GM23338 (cell line): ENCODE data around the gene SARDH. TPM values are rescaled to one million over a fixed set of nuclear protein-coding genes. Genes with fewer than 3 reads are reported as not detected.

Experiments
- ATAC-seq: fragments of 200-7000 bp; cut with Tn5 transposase; 3 replicates; pipeline ENCODE4 v1.9.1; 2020
- DNase-seq: peaks from one replicate; pipeline ENCODE4 v3.0.0-alpha.2; 2015; ENCODE audit warnings: low spot score
- H2AFZ ChIP-seq: fragments of 200-600 bp; sonication (generic); 2 replicates; pipeline ENCODE4 v1.8.0; 2016; ENCODE audit warnings: antibody characterized with exemption, mild to moderate bottlenecking, moderate library complexity
- H3F3A ChIP-seq: fragments of 200-600 bp; sonication (generic); replicated peaks from 2 replicates; pipeline ENCODE4 v1.8.0; 2017; ENCODE audit warnings: antibody characterized with exemption, mixed run types, low read depth
- H3K27ac ChIP-seq: fragments of 200-600 bp; sonication (generic); 2 replicates; pipeline ENCODE4 v1.6.1; 2016; ENCODE audit warnings: low read depth
- H3K27me3 ChIP-seq: fragments of 200-600 bp; sonication (generic); 2 replicates; pipeline ENCODE4 v1.8.0; 2016; ENCODE audit warnings: mild to moderate bottlenecking, mixed run types, moderate library complexity; ENCODE audit not compliant: insufficient read depth
- H3K36me3 ChIP-seq: fragments of 200-600 bp; sonication (generic); 2 replicates; pipeline ENCODE4 v1.8.0; 2016; ENCODE audit warnings: mild to moderate bottlenecking; ENCODE audit not compliant: insufficient read depth
- H3K4me1 ChIP-seq: fragments of 200-600 bp; sonication (generic); 2 replicates; pipeline ENCODE4 v1.8.0; 2016; ENCODE audit warnings: mild to moderate bottlenecking, moderate library complexity; ENCODE audit not compliant: insufficient read depth
- H3K4me2 ChIP-seq: fragments of 200-600 bp; sonication (generic); 2 replicates; pipeline ENCODE4 v1.7.1; 2017; ENCODE audit warnings: mixed run types
- H3K4me3 ChIP-seq: fragments of 200-600 bp; sonication (generic); 2 replicates; pipeline ENCODE4 v1.6.1; 2016; ENCODE audit warnings: mixed run types
- H3K79me2 ChIP-seq: fragments of 200-600 bp; sonication (generic); replicated peaks from 2 replicates; pipeline ENCODE4 v1.8.0; 2017; ENCODE audit warnings: mild to moderate bottlenecking; ENCODE audit not compliant: insufficient read depth
- H3K9me2 ChIP-seq: fragments of 200-600 bp; sonication (generic); 2 replicates; pipeline ENCODE4 v1.8.0; 2017; ENCODE audit not compliant: insufficient read depth
- H4K20me1 ChIP-seq: fragments of 200-600 bp; sonication (generic); replicated peaks from 2 replicates; pipeline ENCODE4 v1.8.0; 2017; ENCODE audit warnings: mild to moderate bottlenecking; ENCODE audit not compliant: insufficient read depth
- H3K27ac Mint-ChIP-seq: 2 replicates; pipeline ENCODE4 v1.8.0; 2020; ENCODE audit warnings: inconsistent platforms, mild to moderate bottlenecking, moderate library complexity, mixed read lengths
- H3K27me3 Mint-ChIP-seq: 3 replicates; pipeline ENCODE4 v1.8.0; 2022; ENCODE audit warnings: low read depth, mild to moderate bottlenecking, moderate library complexity, mixed read lengths, inconsistent platforms; ENCODE audit not compliant: insufficient read depth, poor library complexity
- H3K36me3 Mint-ChIP-seq: 3 replicates; pipeline ENCODE4 v1.8.0; 2021; ENCODE audit warnings: low read depth, mild to moderate bottlenecking, inconsistent platforms, moderate library complexity, mixed read lengths
- H3K4me1 Mint-ChIP-seq: 3 replicates; pipeline ENCODE4 v1.8.0; 2020; ENCODE audit warnings: mild to moderate bottlenecking, inconsistent platforms, mixed read lengths
- H3K4me3 Mint-ChIP-seq: 3 replicates; pipeline ENCODE4 v1.8.0; 2021; ENCODE audit warnings: moderate library complexity, mild to moderate bottlenecking, inconsistent platforms, mixed read lengths
- H3K9me3 Mint-ChIP-seq: 3 replicates; pipeline ENCODE4 v1.8.0; 2020; ENCODE audit warnings: moderate library complexity, mild to moderate bottlenecking, inconsistent platforms, mixed read lengths
- CREB1 ChIP-seq: fragments of 250-450 bp; sonication (Bioruptor Pico); IDR thresholded peaks from 2 replicates; pipeline ENCODE4 v1.5.0; 2020; ENCODE audit warnings: low read depth, mild to moderate bottlenecking, moderate library complexity
- CTCF ChIP-seq, 2 experiments: fragments of 200-600 bp in 1 of 2; sonication (generic) in 1 of 2; conservative IDR thresholded peaks; 2 replicates each; pipeline versions ENCODE4 v1.5.1 to v1.6.1; 2016 to 2017; ENCODE audit warnings: antibody characterized with exemption in 2 of 2, low read depth in 2 of 2, mild to moderate bottlenecking in 2 of 2, moderate library complexity in 1 of 2
- ETS1 ChIP-seq: IDR thresholded peaks from 2 replicates; pipeline ENCODE4 v1.6.1; 2016; ENCODE audit warnings: antibody characterized with exemption
- EZH2 ChIP-seq: fragments of 200-600 bp; sonication (generic); IDR thresholded peaks from one replicate; pipeline ENCODE4 v1.8.0; 2017; ENCODE audit warnings: antibody characterized with exemption, mild to moderate bottlenecking, low read depth; ENCODE audit not compliant: unreplicated experiment
- EZH2phosphoT487 ChIP-seq: fragments of 200-600 bp; sonication (generic); IDR thresholded peaks from one replicate; pipeline ENCODE4 v1.8.1; 2018; ENCODE audit warnings: antibody characterized with exemption; ENCODE audit not compliant: unreplicated experiment
- JUNB ChIP-seq: IDR thresholded peaks from one replicate; pipeline ENCODE4 v1.6.1; 2016; ENCODE audit warnings: antibody characterized with exemption; ENCODE audit not compliant: unreplicated experiment
- NANOG ChIP-seq: IDR thresholded peaks from 2 replicates; pipeline ENCODE4 v1.6.1; 2016; ENCODE audit warnings: antibody characterized with exemption, borderline replicate concordance
- POLR2AphosphoS5 ChIP-seq: IDR thresholded peaks from 2 replicates; pipeline ENCODE4 v1.6.1; 2016; ENCODE audit warnings: antibody characterized with exemption, low read depth
- REST ChIP-seq: IDR thresholded peaks from one replicate; pipeline ENCODE4 v1.6.1; 2018; ENCODE audit warnings: antibody characterized with exemption; ENCODE audit not compliant: unreplicated experiment
- STAT1 ChIP-seq: IDR thresholded peaks from one replicate; pipeline ENCODE4 v1.6.1; 2016; ENCODE audit warnings: antibody characterized with exemption; ENCODE audit not compliant: unreplicated experiment
- ZNF114 ChIP-seq: fragments of 250-450 bp; sonication (Bioruptor Pico); IDR thresholded peaks from 2 replicates; pipeline ENCODE4 v1.5.0; 2020; ENCODE audit warnings: mild to moderate bottlenecking, moderate library complexity
- ZNF331 ChIP-seq: fragments of 250-450 bp; sonication (Bioruptor Pico); IDR thresholded peaks from 2 replicates; pipeline ENCODE4 v1.5.0; 2020; ENCODE audit warnings: low read depth, mild to moderate bottlenecking, moderate library complexity
- ZNF462 ChIP-seq: fragments of 250-450 bp; sonication (Bioruptor Pico); IDR thresholded peaks from 2 replicates; pipeline ENCODE4 v1.5.0; 2020; ENCODE audit warnings: mild to moderate bottlenecking, moderate library complexity
- polyA plus RNA-seq: library from polyadenylated mRNA; unstranded; fragments of >200 nt; fragmentation: Nextera tagmentation; extraction: Ambion mirVana; gene quantifications from 2 replicates; pipeline ENCODE4 v1.2.1, GENCODE V29; 2016
- total RNA-seq: library from RNA; depleted of rRNA; stranded (reverse); fragments of >200 nt; shearing (Covaris generic); gene quantifications from 2 replicates; pipeline ENCODE4 v1.2.3, GENCODE V29; 2014

SARDH gene
- total and polyA plus RNA-seq, 2 experiments from 2014 or later = 2.8 to 10.4 TPM

GRCh38 chr9:133631111-133631510, 107.0 kb downstream of the SARDH start:
- H3K4me1 ChIP-seq = peaks cover 9% of the 10 kb centered on the region; the same call in 1 of the 2 replicates
- H3F3A ChIP-seq = no peaks in the 10 kb centered on the region
- ATAC-seq (no peak), DNase-seq (no peak)
- no peaks in the 10 kb centered on the region for H3K36me3 ChIP-seq
- Mint-ChIP-seq H3K27me3 (peaks cover 23% of the 10 kb centered on the region), H3K4me3 (no peak overlapping the region), H3K27ac (no peak overlapping the region), H3K9me3 (peaks cover 5% of the 10 kb centered on the region; the same call in 2 of the 3 replicates), H3K4me1 (peaks cover 28% of the 10 kb centered on the region), H3K36me3 (no peaks in the 10 kb centered on the region; the same call in 2 of the 3 replicates)
- H3K27me3 ChIP-seq = no peaks in the 10 kb centered on the region
- H3K4me2 ChIP-seq = no peak overlapping the region
- H3K9me2 ChIP-seq = no peaks in the 10 kb centered on the region
- no peaks in the 10 kb centered on the region for H4K20me1 ChIP-seq
- no peak overlapping the region for H3K27ac ChIP-seq
- H2AFZ ChIP-seq = no peak overlapping the region
- TF ChIP-seq CREB1 (no peak), ETS1 (no peak), REST (no peak), EZH2phosphoT487 (no peak), NANOG (no peak), POLR2AphosphoS5 (no peak), CTCF (conservative IDR thresholded peaks at IDR 0.05; ENCODE audit: low read depth in 2 of 2) (no peak), STAT1 (no peak), ZNF331 (CRISPR knock-in tag) (no peak), EZH2 (no peak), ZNF462 (CRISPR knock-in tag) (no peak), ZNF114 (CRISPR knock-in tag) (no peak), JUNB (no peak)
- no peak overlapping the region for H3K4me3 ChIP-seq
- no peaks in the 10 kb centered on the region for H3K79me2 ChIP-seq
